Left forelimb (tissue), 1 donor: ENCODE results near the gene CMTM4.
"Not testable (repeated sequence)": the region's sequence is repeated elsewhere in the genome, so short reads cannot be mapped to it uniquely, and the experiment has no call there.

Source experiments
- DNase-seq: peaks from one replicate; pipeline ENCODE4 v3.0.0-alpha.2; 2018; ENCODE audit warnings: low spot score

CMTM4 gene

DNA sequence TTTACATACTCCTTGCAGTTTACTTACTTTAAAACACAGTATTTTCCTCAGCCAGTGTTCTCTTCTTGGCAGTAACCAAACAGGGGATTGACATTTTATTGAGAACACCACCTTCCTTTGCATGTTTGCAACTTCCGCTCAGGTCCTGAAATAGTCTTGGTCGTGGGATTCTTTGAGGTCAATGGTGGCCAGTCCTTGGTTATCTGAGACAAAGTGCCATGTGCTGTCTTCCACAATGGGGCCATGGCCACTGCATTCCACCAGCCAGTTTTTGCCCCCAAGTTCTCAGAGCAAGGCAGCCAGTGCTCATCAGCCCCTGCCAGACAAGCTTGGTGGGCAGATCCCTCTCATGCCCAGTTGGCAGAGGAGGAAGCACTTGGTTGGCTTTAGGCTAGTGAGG, 22.9 kb downstream of the CMTM4 start:
- no peak for DNase-seq

DNA sequence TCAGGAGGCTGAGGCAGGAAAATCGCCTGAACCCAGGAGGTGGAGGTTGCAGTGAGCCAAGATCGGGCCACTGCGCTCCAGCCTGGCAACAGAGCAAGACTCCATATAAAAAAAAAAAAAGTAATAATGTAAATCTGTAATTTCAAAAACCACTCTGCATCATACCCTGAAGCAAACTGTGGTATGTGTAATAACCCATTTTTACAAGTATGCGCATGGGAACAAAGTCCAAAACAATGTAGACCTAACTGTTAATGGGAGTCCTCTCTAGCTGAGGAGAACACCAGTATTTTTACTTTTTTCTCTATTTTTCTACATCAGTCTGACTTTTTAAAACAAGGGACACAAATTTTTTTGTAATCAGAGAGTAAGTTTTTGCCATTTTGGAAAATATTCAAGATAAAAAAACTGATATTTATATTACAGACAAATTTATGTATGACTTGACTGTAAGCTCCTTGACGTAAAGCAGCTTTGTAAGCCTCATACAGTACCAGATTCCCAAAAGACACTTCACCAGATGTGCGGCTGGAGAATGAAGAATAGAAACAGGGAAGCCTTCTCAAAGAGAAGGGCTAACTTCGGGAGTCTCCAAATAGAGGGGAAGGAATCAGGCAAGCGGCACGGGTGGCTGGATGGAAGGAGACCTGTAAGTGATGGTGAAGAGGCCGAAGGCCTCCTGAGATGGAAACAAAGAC, 25.7 kb downstream of the CMTM4 start:
- no peak for DNase-seq

- DNase-seq = no peak
Measured at GRCh38 chr16:66668777-66669444, 27.6 kb downstream of the CMTM4 start.

GRCh38 chr16:66667944-66668343, 28.6 kb downstream of the CMTM4 start:
- no peak for DNase-seq

GRCh38 chr16:66662445-66663194, 33.9 kb downstream of the CMTM4 start:
- no peak for DNase-seq

DNA sequence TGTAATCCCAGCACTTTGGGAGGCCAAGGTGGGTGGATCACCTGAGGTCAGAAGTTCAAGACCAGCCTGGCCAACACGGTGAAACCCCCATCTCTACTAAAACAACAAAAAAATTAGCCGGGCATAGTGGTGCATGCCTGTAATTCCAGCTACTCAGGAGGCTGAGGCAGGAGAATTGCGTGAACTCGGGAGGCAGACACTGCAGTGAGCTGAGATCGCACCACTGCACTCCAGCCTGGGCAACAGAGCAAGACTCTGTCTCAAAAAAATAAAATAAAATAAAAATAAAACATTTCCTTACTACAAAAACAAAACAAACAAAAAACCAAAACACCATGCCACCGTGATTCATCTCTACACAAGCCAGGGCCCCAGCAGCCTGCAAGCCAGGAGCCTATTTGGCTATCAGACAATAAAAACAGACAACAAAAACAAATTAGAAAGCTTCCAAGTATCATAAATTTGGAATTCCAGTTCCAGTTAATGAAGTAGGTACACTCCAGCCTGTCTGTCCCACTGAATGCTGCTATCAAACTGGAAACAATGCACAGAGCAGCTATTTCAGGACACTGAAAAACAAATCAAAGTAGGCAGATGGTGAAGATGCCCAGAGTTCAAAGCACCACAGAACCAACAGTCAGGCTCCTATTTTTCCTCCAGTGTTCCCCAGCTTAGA, 34.7 kb downstream of the CMTM4 start:
- not testable (repeated sequence) for DNase-seq

GRCh38 chr16:66661210-66661560, 35.4 kb downstream of the CMTM4 start:
- DNase-seq = no peak

DNA sequence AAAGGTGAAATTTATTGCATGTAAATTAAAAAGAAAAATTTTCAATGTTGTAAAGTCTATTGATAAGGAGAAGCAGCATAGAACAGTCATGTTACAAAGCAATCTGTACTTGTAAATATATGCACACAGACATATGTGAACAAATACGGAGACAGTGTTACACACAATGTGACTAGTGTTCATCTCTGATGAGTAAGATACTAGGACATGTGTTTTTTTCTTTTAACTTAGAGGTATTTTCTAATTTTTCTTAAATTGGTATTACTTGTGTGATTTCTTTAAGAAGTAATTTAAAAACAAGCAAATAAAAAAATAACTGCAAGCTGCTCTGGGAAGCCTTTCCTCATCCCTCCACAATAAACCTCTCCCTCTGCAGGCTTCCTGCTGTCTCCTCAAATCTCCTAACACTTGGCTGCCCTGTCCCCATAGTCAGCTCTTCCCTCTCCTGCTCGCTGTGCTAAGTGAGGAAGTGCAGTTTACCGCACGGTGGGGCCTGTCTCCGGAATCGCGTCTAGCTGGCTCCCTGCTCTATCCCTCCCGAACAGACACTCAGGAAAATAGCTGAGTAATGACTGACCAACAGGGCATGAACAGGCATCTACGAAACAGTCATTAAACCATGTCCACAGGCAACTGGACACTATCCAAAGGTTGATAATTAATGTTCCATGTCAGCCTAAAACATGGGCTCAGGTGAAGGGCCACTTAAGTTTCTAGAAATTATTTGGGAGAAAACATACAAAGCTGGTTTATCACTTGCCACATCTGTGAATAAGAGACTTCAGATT, 35.9 kb downstream of the CMTM4 start:
- DNase-seq = no peak

DNA sequence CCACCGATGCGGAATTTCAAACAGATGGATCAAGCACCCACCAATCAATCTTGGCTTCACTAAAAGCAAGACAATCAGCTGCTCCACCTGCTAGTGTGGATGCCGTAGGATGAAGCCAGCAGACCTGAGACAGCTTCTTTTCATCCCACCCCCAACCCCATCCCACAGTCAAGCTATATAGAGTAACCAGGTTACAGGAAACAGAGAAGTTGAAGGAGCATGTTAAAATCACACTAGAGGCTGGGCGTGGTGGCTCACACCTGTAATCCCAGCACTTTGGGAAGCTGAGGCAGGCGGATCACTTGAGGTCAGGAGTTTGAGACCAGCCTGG, 37.7 kb downstream of the CMTM4 start:
- no peak for DNase-seq

GRCh38 chr16:66658143-66658859, 38.2 kb downstream of the CMTM4 start:
- no peak for DNase-seq

DNA sequence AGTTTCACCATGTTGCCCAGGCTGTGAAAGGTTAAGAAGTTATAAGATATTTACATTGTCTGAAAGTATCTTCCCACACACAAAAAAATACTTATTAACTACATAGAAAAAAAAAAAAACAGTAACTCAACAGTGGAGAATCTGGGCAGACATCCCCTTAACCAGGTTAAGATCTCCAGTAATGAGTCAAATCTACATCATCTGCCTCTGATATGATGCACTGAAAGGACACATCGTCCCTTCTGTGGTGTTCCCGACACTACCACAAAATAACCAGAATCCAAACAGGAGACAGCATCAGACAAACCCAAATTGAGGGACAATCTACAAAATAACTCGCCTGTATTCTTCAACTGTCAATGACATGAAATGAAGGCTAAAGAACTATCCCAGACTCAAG, 40.0 kb downstream of the CMTM4 start:
- DNase-seq = no peak

GRCh38 chr16:66653581-66654350, 42.8 kb downstream of the CMTM4 start:
- no peak for DNase-seq

- no peak for DNase-seq
Measured at GRCh38 chr16:66652661-66653360, 43.7 kb downstream of the CMTM4 start.

DNA sequence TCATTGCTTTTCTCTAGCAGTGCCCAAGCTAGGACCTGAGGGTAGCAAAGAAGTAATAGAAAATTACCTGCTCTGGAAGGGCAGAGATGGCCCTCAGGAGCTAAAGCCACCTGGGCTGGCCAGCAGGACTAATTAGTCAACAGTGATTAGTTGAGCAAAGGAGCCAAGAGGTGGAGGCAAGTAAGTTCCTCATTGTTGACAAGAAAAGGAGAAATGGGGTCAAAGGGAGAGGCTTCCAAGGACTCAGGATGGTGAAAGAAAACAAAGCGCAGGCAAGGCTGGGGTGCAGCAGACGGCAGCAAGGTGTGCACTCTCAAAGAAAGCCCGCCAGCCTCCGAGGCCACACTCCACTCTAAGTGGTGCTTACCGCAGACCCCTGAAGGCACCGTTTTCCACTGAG, 44.6 kb downstream of the CMTM4 start:
- no peak for DNase-seq

- DNase-seq = no peak
Measured at GRCh38 chr16:66651474-66651765, 45.1 kb downstream of the CMTM4 start.

DNA sequence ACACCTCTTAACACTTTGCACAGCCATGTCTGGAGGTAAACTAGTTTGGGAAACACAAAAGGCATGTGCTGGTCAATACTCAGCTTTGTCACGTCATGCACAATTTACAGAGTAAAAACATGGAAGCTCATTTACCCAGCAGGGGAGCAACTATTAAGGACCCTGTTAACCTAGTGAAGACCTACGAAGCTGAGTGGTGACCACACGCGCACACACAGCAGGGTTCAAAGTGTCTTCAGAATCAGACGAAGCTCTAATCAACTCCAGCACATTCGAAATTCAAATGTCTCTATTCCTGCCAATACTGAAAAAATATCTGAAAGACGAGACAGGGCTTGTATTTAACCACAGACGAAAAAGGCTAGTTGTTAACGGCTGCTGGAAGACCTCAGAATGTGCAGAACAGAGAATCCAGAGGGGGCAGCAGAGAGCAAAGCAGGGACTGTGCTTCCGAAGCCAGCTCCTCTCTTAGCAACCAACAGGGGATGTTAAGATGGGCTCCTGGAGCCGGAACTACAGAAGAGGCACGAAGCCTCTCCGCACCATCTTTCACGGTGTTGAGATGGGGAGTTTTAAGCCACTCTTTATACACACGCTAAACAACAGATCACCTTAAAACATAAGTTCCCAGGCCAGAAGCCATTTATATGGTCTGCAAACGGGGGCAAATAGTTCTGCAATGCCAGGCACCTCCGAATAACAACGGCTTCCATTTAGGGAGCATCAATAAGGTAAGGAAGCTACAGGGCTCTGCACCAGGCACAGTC, 45.7 kb downstream of the CMTM4 start:
- peak; percentile 85 for DNase-seq

DNA sequence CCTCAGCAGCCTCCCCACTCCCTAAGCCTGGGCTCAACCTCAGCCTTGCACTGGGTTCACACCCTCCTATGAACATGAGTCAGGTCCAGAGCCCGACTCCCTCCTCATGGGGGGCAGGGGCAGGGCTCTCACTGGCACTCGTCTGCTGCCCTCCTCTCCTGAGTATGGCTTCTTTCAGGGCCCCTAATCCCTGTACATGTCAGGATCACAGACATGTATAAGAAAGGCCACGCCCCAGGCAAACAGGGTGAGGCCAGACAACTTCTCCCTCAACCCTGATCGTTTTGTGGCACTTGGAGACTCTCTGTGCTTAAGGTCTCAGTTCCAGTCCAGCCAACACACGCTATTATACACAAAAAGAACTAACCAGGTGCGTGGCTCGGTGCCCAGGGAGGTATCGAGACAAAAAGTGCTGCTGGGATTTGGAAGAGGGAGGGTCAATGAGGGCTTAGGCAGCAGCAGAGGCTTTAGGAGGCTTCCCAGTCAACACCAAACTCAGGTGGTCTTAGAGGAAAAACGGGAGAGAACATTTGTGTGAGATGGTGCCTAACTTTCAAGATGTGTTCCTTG, 46.8 kb downstream of the CMTM4 start:
- DNase-seq = no peak

DNA sequence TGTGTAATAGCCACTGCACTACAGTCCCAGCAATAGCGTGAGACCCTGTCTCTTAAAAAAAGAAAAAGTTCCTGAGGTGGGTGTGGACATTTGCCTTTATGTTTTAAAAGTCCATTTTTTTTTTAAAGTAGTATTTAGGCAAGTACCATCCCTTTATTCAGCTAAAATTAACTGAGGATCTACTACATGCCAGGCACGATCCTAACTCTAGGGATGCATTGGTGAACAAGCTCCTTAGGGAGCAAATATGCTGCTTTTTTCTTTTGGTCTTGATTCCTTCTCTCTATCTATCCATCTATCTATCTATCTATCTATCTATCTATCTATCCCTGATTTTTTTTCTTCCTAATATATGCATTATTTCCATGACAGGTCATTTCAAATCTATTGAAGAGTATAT, 47.4 kb downstream of the CMTM4 start:
- no peak for DNase-seq

GRCh38 chr16:66647866-66648265, 48.7 kb downstream of the CMTM4 start:
- DNase-seq = no peak
